T follicular helper cell (primary cell): ENCODE data around the gene SIN3A.
"Not testable (repeated sequence)": the region's sequence is repeated elsewhere in the genome, so short reads cannot be mapped to it uniquely, and the experiment has no call there.

Source experiments
- DNase-seq: peaks from one replicate; pipeline ENCODE4 v3.0.0-alpha.2; 2020; ENCODE audit warnings: low read depth

The SIN3A gene

DNA sequence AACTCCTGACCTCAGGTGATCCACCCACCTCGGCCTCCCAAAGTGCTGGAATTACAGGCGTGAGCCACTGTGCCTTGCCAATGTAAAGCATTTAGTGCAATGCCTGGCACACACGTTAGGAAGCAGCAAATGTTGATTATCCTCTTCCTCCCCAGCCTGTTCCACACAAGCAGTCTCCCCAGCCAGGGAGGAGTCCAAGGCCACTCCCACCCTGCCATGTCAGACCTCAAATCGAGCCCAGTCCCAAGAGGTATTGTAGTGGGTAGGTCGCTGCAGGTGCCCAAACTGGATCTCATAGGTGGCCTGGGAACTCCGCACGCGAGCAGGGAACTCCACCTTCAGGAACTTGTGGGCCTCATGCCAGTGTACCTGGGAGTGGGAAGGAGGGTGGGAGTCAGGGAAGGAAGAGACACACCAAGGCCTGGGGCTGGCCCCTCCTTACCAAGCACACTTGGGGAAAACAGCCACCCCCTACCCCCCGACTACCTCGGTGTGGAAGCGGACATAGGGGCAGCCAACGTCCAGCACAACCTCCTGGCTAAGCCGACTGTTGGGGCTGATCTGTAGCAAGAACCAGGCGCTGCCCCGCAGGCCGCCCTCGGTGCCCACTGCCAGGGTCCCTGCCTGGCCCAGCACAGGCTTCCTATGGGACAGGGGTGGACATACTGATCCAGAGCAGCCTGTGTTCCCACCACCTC, 93.4 kb downstream of the SIN3A start:
- DNase-seq: no peak

DNA sequence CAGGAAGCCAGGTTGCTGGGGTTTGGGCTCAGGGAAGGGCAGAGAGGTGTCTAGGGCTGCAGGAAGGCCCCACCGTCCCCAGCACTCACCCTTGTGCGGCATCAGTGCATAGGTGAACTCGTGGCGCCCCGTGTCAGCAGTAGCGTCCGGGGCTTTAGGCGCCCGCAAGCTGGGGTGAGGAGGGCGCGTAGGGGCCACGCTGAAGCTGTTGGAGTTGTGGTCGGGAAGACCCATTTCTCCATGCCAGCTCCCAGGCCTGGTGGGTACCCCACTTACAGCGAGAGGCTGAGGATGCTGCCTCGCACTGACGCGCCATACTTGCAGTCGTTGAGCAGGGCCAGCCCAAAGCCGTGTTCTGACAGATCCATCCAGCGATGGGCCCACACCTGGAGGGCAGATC, 95.0 kb downstream of the SIN3A start:
- no peak for DNase-seq

DNA sequence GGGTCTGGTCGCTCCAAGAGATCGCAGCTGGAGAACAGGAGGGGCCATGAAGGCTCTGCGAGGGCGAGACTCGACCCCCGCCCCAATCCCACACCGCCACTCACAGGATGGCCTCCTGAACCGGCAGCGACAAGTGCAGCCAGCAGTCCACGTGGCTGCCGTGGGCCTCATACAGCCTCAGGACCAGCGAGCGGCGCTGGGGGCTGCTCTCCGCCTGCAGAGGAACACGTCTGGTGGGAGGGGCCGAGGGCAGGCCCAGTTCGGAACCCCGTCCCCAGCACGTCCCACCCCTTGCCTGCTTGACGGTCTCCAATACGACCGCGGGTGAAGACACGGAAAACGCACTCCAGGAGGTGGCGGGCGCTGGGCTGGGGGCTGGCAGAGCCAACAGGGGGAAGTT, 95.5 kb downstream of the SIN3A start:
- no peak for DNase-seq

DNA sequence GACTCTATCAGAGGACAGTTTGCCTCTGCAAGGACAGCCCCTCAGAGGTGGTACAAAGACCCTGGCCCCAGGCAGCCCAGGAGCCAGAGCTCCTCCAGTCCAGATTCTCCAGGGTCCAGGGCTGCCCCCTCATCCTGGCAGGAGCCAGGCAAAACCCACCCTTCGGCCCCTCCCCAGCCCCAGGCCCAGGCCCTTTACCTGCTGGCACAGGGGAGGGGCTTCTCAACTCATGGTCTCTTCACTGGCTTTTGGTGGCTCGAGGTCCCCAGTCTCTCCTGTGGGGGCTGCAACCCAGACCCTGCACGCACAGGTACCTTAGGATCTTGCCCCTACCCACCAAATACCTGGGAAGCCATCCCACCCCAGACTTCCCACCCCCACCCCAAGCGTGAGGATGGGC, 96.1 kb downstream of the SIN3A start:
- DNase-seq: no peak

DNA sequence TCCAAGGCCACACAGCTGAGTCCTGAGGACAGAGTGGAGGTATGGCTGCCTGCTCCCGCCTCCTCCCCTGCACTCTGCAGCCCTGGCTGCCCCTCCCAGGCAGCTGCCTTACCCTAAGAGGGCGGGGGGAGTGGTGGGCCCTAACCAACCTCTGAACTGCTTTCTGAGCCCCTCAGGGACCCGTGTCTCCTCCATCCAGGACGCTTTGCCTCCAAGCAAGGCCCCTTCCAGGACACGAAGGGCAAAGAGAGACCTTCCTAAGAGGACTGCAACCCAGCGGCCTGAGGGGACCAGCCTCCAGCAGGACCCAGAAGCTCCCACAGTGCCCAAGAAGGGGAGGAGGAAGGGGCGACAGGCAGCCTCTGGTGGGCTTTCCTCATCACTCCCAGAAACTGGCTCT, 97.0 kb downstream of the SIN3A start:
- DNase-seq: no peak

DNA sequence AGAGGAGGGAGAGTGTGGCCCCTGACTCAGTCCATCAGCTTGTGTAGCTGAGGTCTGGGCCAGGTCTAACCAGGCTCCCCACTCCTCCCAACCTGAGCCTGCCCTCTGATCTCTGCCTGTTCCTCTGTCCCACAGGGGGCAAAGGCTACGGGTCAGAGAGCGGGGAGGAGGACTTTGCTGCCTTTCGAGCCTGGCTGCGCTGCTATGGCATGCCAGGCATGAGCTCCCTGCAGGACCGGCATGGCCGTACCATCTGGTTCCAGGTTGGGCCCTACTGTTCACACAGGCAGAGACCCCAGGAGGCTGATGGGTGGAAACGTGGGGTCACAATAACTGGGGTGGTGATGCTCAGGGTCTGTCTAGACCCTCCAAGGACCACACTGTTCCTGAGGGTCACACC, 97.9 kb downstream of the SIN3A start:
- DNase-seq: no peak

DNA sequence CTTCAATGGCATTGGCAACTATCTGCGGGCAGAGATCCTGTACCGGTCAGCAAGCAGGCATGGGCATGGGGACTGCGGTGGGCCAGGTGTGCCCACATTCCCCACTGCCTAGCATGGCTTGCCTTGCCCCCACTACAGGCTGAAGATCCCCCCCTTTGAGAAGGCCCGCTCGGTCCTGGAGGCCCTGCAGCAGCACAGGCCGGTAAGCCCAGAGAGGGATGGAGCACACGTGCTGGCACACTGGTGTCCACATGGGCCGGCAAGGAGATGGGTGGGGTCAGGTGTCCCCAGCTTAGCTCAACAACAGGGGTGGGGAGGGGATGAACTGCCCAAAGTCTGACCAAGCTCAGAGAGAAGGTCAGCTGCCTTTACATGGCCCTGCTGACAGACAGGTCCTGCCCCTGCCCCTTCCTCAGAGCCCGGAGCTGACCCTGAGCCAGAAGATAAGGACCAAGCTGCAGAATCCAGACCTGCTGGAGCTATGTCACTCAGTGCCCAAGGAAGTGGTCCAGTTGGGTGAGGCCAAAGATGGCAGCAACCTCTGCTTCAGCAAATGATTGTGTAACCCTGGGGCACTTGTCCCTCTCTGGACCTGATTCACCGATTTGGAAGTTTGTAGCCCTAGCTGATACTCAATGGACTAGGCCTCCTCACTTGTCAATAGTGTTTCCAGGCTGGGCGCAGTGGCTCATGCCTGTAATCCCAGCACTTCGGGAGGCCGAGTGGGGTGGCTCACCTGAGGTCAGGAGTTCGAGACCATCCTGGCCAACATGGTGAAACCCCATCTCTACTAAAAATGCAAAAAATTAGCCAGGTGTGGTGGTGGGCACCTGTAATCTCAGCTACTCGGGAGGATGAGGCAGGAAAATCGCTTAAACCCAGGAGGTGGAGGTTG, 99.1 kb downstream of the SIN3A start:
- no peak for DNase-seq

DNA sequence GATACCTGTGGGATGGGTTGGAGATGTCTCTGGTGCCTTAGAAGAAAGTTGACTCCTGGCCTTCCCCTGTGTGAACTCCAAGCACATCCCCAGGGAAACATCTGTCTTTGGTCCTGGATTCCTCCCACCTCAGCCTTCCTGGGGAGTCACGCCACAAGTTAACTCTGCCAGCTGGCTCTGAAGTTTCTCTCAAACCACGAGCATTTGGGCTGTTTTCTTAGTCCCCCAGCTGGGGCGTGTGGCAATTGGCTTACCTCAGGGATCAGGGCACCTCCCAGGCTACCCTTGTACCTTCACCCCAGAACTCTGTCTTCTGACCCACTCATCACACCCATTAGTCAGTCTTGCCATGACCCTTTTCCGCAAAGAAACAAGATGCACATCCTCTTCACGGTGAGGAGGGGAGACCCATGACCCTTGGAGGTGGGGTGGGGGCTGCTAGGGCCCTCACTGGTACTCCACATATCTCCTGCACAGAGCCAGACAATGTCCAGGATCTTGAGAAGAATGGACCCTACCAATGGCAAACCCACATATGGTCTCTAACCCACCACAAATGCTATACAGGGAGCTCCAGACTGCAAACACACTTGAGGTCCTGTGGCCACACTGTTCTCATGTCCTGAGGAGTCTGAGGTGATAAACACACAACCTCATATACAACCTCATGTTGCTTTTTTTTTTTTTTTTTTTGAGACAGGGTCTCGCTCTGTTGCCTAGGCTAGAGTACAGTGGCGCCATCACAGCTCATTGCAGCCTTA, 100.7 kb downstream of the SIN3A start:
- DNase-seq: no peak

DNA sequence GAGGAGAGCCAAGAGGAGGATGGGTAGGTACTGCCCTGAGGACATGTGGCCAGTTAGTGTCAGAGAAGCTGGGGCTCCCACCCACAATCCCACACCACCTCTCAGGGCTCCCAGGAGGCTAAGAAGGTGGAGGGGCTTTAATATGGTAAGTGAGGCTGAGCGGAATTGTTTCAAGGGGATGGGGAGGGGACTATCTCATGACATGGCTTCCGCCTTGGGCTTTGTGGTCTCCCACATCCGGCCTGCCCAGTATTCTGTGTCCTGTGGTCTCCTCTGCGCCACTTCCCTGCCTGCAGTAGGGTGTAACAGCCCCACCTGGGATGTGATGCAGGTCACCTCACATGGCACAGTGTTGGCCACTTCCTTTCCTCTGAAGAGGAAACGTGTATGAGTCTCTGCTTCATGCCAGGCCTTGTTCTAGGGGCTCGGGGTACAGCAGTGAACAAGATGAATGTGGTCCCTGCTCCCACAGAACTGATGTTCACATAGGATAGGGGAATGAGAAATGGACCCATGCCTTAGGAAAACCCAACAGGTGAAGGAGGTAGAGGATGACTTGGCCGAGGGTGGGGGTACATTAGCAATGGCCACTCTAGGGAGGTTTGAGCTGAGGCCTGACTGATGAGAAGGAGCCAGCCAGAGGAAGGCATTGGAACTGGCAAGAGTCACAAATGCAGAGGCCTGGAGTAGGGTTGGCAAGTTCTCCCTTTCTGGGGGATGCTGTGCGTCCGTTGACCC, 101.5 kb downstream of the SIN3A start:
- peak; percentile 54 for DNase-seq

DNA sequence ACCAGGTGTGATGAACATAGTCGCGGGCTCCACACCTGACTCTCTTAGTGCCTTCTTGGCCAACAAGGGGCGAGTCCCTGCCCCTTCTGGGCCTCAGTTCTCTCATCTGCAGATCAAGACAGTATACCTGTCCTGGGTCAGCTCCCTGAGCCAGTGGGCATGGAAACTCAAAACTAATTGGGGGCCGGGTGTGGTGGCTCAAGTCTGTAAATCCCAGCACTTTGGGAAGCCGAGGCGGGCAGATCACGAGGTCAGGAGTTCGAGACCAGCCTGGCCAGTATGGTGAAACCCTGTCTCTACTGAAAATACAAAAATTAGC, 102.2 kb downstream of the SIN3A start:
- DNase-seq: not testable (repeated sequence)

DNA sequence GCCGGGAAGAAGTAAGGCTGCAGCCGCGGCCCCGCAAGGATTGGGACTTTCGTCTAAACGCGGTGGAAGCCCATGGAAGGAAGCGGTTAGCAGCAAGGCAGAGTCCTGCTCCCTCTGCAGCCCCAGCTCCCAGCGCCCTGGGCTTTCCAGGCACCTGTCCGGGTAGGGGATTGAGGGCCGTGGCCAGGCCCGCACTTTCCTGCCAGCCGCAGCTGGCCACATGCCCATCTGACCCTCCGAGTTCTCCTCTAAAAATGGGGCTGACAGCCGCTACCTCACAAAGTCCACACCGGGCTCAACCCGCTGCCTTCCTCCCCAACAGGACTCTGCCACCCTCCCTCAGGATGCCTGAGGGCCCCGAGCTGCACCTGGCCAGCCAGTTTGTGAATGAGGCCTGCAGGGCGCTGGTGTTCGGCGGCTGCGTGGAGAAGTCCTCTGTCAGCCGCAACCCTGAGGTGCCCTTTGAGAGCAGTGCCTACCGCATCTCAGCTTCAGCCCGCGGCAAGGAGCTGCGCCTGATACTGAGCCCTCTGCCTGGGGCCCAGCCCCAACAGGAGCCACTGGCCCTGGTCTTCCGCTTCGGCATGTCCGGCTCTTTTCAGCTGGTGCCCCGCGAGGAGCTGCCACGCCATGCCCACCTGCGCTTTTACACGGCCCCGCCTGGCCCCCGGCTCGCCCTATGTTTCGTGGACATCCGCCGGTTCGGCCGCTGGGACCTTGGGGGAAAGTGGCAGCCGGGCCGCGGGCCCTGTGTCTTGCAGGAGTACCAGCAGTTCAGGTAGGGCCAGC, 102.7 kb downstream of the SIN3A start:
- DNase-seq: no peak

DNA sequence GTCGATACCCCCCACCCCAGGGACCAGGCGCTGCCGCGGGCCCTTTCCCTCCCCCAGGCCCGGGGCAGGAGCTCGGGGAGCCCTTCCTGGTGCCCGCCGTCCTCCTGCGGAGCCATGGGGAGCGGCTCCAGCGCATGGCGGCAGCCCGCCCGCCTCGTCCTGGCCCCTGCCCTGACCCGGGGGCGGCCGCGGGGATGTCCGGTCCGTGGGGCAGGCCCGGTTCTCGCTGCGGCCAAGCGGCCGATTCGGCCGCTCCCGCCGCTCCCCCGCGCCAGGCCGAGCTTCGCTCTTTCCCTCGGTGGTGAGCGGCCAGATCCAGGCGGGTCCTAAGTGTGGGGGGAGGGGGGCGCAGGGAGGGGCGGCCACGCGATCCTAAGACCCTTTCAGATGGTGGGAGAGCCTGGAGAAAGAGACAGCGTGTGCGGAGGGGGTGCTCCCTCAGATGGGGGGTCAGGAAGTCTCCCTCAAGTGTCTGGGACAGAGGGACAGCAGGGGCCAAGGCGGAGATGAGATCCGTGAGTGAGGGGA, 103.4 kb downstream of the SIN3A start:
- DNase-seq: no peak

DNA sequence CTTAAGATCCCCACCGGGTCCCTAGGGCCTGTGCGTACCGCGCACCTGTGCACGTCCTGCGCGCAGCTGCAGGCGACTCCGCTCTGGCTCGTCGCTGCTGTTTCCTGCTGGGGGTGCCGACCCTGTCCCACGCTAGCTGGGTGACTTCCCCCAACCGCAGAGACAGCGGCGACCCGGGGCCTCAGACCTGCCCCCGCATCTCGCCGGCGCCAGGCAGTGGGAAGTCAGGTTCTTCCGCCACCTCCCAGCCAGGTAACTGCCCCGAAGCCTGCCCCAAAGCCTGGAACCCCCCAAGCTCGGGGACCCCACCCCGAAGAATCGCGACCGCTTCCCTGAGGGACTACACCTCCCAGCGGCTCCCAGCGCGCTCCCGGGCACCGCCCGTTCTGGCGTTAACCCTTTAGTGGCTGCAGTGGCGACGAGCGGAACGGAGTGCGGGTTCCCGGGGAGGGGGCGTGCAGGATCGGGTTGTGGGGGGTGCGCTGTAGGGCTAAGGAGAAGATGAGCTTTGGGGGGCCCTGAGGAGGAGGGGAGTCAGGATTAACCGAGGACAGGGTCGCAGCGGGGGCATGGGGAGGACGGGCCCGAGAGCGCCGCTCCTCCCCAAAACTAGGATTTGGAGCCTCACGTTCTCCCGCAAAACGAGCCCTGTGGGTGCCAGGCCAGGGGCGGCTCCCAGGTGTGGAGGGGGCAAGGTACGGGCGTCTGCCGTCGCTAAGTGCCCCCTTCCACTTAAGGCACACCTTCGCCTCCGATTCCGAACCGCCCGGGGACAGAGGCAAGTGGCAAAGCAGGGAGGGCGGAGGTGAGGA, 104.1 kb downstream of the SIN3A start:
- peak; percentile 43 for DNase-seq

DNA sequence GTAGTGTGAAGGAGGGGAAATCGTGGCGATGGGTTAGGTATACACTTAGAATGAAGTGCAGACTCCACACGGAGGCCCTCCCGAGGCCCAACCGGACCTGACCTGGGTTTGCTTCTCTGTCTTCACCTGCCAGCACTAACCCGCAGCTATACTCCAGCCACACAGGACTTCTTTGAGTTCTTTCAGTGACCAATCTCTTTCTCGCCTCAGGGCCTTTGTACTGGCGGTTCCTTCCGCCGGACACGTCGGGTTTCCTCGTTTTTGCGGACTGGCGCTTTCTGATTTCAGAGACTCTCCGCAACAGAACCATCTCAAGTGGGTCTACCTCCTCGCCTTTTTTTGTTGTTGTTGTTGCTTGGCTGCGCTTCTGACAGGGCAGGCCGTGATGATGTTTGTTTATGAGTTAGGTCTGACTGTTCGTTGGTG, 104.7 kb downstream of the SIN3A start, which contains the start of gene NEIL1:
NEIL1 (plus strand) TSS at position 244 of the 426 bp plus-strand sequence. CDS start 1,867 bp downstream, outside the sequence.
- no peak for DNase-seq

DNA sequence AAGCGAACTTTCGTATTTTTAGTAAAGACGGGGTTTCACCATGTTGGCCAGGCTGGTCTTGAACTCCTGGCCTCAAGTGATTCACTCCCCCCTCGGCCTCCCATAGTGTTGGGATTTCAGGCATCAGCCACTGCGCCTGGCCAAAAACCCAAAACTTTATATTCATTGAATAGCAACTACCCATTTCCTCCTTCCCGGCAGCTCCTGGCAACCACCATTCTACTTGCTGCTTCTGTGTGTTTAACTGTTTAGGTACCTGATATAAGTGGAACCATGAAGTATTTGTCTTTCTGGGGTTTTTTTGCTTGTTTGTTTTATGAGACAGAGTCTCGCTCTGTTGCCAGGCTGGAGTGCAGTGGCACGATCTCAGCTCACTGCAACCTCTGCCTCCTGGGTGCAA, 107.5 kb downstream of the SIN3A start:
- not testable (repeated sequence) for DNase-seq

DNA sequence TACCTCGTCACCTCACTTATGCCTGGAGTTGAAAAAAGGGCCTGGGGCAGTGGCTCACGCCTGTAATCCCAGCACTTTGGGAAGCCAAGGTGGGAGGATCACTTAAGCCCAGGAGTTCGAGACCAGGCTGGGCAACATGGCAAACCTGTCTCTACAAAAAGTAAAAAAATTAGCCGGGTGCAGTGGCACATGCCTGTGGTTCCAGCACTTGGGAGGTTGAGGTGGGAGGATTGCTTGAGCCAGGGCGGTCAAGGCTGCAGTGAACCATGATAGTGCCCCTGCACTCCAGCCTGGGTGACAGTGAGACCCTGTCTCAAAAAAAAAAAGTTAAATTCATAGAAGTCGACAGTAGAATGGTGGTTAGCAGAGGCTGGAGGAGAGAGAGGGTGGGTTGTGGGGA, 109.3 kb downstream of the SIN3A start:
- DNase-seq: no peak

DNA sequence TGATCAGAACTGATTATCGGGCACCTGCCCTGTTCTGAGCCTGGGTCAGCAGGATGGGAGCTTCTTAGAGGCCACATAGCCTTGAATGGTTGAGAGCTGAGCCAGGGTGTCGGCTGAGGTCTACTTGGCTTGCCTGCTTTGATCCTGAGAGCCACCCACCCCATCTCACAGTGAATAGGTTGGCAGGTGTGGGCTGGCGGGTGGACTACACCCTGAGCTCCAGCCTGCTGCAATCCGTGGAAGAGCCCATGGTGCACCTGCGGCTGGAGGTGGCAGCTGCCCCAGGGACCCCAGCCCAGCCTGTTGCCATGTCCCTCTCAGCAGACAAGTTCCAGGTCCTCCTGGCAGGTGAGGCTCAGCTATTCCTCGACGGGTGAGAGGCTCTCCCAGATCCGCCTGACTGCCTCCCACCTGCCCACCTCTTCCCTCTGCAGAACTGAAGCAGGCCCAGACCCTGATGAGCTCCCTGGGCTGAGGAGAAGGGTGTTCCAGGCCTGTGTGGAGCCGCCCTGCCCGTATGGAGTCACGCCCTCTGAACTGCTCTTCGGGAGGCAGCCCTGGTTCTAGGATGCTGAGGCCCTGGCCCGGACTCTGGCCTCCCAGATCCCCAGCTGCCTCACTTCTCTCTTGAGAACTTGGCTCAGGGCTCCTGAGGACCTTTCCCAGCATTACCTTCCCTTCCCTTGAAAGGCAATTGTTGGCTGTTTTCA, 111.8 kb downstream of the SIN3A start:
- no peak for DNase-seq

DNA sequence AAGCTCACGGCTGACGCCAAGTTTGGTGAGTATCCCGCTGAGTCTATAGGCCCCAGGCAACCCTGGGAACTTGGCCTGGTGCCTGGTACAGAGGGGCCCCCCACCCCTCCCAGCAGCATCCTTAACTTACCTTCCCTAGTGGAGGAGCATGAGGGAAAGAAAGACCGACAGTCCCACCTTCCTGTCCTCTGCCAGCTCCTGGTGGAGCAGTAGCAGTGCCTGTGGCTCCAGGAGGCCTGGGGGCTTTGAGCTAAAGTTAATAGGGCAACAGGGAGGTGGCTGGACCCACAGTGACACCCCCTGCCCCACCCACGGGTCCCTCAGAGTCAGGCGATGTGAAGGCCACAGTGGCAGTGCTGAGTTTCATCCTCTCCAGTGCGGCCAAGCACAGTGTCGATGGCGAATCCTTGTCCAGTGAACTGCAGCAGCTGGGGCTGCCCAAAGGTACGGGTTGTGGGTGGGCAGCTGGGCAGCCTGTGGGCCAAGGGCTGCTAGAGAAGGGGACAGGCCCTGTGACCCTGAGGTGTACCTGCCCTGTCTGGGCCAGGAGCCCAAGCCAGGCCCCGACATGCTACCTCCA, 112.7 kb downstream of the SIN3A start:
- DNase-seq: no peak
